Sigmoid colon (tissue), 7 donors: ENCODE results near the gene BMX. TPM values are rescaled to one million over a fixed set of nuclear protein-coding genes. Genes with fewer than 3 reads are reported as not detected.

Experiments
- DNase-seq: peaks from one replicate; pipeline ENCODE4 v3.0.0-alpha.2; 2019
- H3K27ac ChIP-seq, 4 donors: fragments of 200-600 bp; sonication (generic); one replicate each; pipeline ENCODE4 v1.5.1; 2016 to 2019; ENCODE audit warnings: mild to moderate bottlenecking in 1 of 4
- H3K27me3 ChIP-seq, 3 donors: fragments of 200-600 bp; sonication (generic); one replicate each; pipeline ENCODE4 v1.5.1; 2019; ENCODE audit warnings: mild to moderate bottlenecking in 1 of 3
- H3K36me3 ChIP-seq, 4 donors: fragments of 200-600 bp; sonication (generic); one replicate each; pipeline ENCODE4 v1.5.1; 2016 to 2019
- H3K4me1 ChIP-seq, 4 donors: fragments of 200-600 bp; sonication (generic); one replicate each; pipeline ENCODE4 v1.5.1; 2017 to 2019
- H3K4me3 ChIP-seq, 4 donors: fragments of 200-600 bp; sonication (generic); one replicate each; pipeline ENCODE4 v1.5.1; 2017 to 2019; ENCODE audit warnings: mild to moderate bottlenecking in 2 of 4, moderate library complexity in 1 of 4
- H3K9me3 ChIP-seq, 4 donors: fragments of 200-600 bp in 3 of 4; sonication (generic) in 3 of 4; one replicate each; pipeline versions ENCODE4 v1.5.1 to v1.6.1; 2013 to 2019
- CTCF ChIP-seq, 4 experiments: fragments of 450-650 bp in 3 of 4; fragments of 200-600 bp in 1 of 4; IDR thresholded peaks; one replicate each; pipeline ENCODE4 v1.5.1; 2016 to 2019; ENCODE audit warnings: antibody characterized with exemption in 4 of 4, mild to moderate bottlenecking in 3 of 4, moderate library complexity in 2 of 4
- EP300 ChIP-seq, 4 donors: sonication (generic); formaldehyde crosslinking; IDR thresholded peaks; one replicate each; pipeline ENCODE4 v1.6.1; 2017; ENCODE audit warnings: antibody characterized with exemption in 4 of 4
- POLR2A ChIP-seq, 2 donors: fragments of 450-650 bp; IDR thresholded peaks; one replicate each; pipeline ENCODE4 v1.6.1; 2016; ENCODE audit warnings: antibody characterized with exemption in 2 of 2, mild to moderate bottlenecking in 2 of 2, moderate library complexity in 2 of 2
- POLR2AphosphoS5 ChIP-seq, 4 donors: sonication (generic); formaldehyde crosslinking; IDR thresholded peaks; one replicate each; pipeline ENCODE4 v1.6.1; 2017; ENCODE audit warnings: antibody characterized with exemption in 4 of 4
- WGBS, 2 donors: extraction: QIAGEN DNeasy Blood & Tissue Kit; methylation state at CpG; one replicate each; pipeline ENCODE4 v1.1.7; 2013; 5-methylcytosine and 5-hydroxymethylcytosine counted together
- intact Hi-C: fragments of 100-400 bp; cut with DNase I; formaldehyde crosslinking; loops from one replicate; pipeline ENCODE4 v1.15.1; 2023
- polyA plus RNA-seq, 3 donors: library from polyadenylated mRNA; stranded (reverse); fragments of 200-250 nt; gene quantifications; one replicate each; pipeline ENCODE4 v1.2.3, GENCODE V29; 2013
- total RNA-seq, 4 donors: library from RNA; depleted of rRNA; stranded (reverse); fragments of >200 nt; gene quantifications; one replicate each; pipeline ENCODE4 v1.1.0, GENCODE V29; 2016
- donor health status: healthy with polysubstance abuse.
- donor health status: Bipolar disorder and iron deficiency.
- donor health status: healthy.

BMX gene
- total and polyA plus RNA-seq, 7 donors, result 0.68 to 4.8 (median 2.5) TPM

GRCh38 chrX:15498741-15499140 lies 1.9 kb upstream of the BMX start:
- no peaks in the 10 kb centered on the region for H3K36me3 ChIP-seq
- no peak overlapping the region for H3K27ac ChIP-seq
- intact Hi-C loops, result loop anchor here (10.0 kb wide), 1 partner anchor 164 kb away; the partner anchor contains the start of gene PIGA
- DNase-seq, result no peak
- 66 to 86% methylated on average over 2 of the region's 2 CpGs for WGBS, 2 donors
- no peak for TF ChIP-seq POLR2AphosphoS5 (IDR thresholded peaks at IDR 0.05)
- TF ChIP-seq POLR2A (IDR thresholded peaks at IDR 0.05), result no peak
- TF ChIP-seq CTCF (IDR thresholded peaks at IDR 0.05), result no peak
- no peak for TF ChIP-seq EP300 (IDR thresholded peaks at IDR 0.05)
- peaks cover 0 to 3% (median 0%) of the 10 kb centered on the region in 4 donors for H3K4me1 ChIP-seq
- no peaks in the 10 kb centered on the region for H3K9me3 ChIP-seq
- H3K27me3 ChIP-seq, result no peaks in the 10 kb centered on the region
- no peak overlapping the region for H3K4me3 ChIP-seq

- no peak overlapping the region for H3K4me3 ChIP-seq
- H3K27me3 ChIP-seq, result no peaks in the 10 kb centered on the region
- 79 to 87% methylated on average over 3 of the region's 3 CpGs for WGBS, 2 donors
- no peaks in the 10 kb centered on the region for H3K4me1 ChIP-seq
- no peak for DNase-seq
- TF ChIP-seq POLR2A (IDR thresholded peaks at IDR 0.05), result no peak
- no peak for TF ChIP-seq POLR2AphosphoS5 (IDR thresholded peaks at IDR 0.05)
- no peak for TF ChIP-seq CTCF (IDR thresholded peaks at IDR 0.05)
- TF ChIP-seq EP300 (IDR thresholded peaks at IDR 0.05), result no peak
- no peaks in the 10 kb centered on the region for H3K9me3 ChIP-seq
- H3K36me3 ChIP-seq, result no peaks in the 10 kb centered on the region
- no peak overlapping the region for H3K27ac ChIP-seq
- intact Hi-C loops, result loop anchor here (10.0 kb wide), 1 partner anchor 165 kb away; the partner anchor contains the start of gene PIGA
Observed at GRCh38 chrX:15499976-15500375, 631 bp upstream of the BMX start.

GRCh38 chrX:15501506-15501905 lies 899 bp downstream of the BMX start:
- no peak overlapping the region for H3K27ac ChIP-seq
- 93 to 96% methylated on average over 9 of the region's 9 CpGs for WGBS, 2 donors
- H3K36me3 ChIP-seq, result no peaks in the 10 kb centered on the region
- H3K9me3 ChIP-seq, result no peaks in the 10 kb centered on the region
- TF ChIP-seq CTCF (IDR thresholded peaks at IDR 0.05) (no peak), POLR2A (IDR thresholded peaks at IDR 0.05) (no peak), EP300 (IDR thresholded peaks at IDR 0.05) (no peak), POLR2AphosphoS5 (IDR thresholded peaks at IDR 0.05) (no peak)
- no peak overlapping the region for H3K4me3 ChIP-seq
- DNase-seq, result no peak
- no peaks in the 10 kb centered on the region for H3K4me1 ChIP-seq
- H3K27me3 ChIP-seq, result no peaks in the 10 kb centered on the region
- intact Hi-C loops, result no loop called here

- intact Hi-C loops, result no loop called here
- 90 to 95% methylated on average over 1 of the region's 1 CpG for WGBS, 2 donors
- H3K27ac ChIP-seq, result no peak overlapping the region
- no peaks in the 10 kb centered on the region for H3K9me3 ChIP-seq
- H3K4me1 ChIP-seq, result no peaks in the 10 kb centered on the region
- no peaks in the 10 kb centered on the region for H3K36me3 ChIP-seq
- no peak overlapping the region for H3K4me3 ChIP-seq
- H3K27me3 ChIP-seq, result no peaks in the 10 kb centered on the region
- TF ChIP-seq CTCF (IDR thresholded peaks at IDR 0.05), result no peak
- DNase-seq, result no peak
Observed at GRCh38 chrX:15504661-15505060, 4.1 kb downstream of the BMX start.

- Histone ChIP-seq H3K4me3 (no peak overlapping the region), H3K4me1 (no peaks in the 10 kb centered on the region), H3K36me3 (no peaks in the 10 kb centered on the region), H3K9me3 (no peaks in the 10 kb centered on the region), H3K27me3 (no peaks in the 10 kb centered on the region), H3K27ac (no peak overlapping the region)
- TF ChIP-seq CTCF (IDR thresholded peaks at IDR 0.05) (no peak), POLR2AphosphoS5 (IDR thresholded peaks at IDR 0.05) (no peak), EP300 (IDR thresholded peaks at IDR 0.05) (no peak), POLR2A (IDR thresholded peaks at IDR 0.05) (no peak)
- WGBS, 2 donors, result 87 to 88% methylated on average over 3 of the region's 3 CpGs
- intact Hi-C loops, result no loop called here
- no peak for DNase-seq
Observed at GRCh38 chrX:15505101-15505500, 4.5 kb downstream of the BMX start.
